DMS 273 (cell line): ENCODE data around the gene SNX13.
"Not testable (repeated sequence)": the region's sequence is repeated elsewhere in the genome, so short reads cannot be mapped to it uniquely, and the experiment has no call there.

ENCODE experiments used
- DNase-seq: peaks from one replicate; lab custom pipeline; 2025; ENCODE audit not compliant: unreplicated experiment; lab: John Stamatoyannopoulos, UW

The SNX13 gene

DNA sequence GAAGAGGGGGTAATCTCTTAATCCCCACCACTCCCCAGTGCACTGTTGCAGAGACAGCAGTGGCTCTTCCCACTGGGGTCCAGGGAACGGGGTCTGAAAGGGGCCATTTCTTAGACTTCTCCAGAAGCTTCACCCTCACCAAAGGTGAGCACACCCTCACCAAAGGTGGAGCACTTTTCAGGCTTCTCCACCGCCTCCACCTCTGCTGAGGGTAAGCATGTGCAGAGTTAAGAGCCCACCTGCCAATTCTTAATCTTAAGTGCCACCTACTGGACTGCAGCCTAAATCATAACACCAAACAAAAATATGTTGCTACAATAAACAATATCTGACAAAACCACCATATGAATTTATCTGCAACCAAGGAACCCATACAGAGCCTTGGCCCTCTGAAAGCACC, 27.0 kb downstream of the SNX13 start:
- DNase-seq: no peak

DNA sequence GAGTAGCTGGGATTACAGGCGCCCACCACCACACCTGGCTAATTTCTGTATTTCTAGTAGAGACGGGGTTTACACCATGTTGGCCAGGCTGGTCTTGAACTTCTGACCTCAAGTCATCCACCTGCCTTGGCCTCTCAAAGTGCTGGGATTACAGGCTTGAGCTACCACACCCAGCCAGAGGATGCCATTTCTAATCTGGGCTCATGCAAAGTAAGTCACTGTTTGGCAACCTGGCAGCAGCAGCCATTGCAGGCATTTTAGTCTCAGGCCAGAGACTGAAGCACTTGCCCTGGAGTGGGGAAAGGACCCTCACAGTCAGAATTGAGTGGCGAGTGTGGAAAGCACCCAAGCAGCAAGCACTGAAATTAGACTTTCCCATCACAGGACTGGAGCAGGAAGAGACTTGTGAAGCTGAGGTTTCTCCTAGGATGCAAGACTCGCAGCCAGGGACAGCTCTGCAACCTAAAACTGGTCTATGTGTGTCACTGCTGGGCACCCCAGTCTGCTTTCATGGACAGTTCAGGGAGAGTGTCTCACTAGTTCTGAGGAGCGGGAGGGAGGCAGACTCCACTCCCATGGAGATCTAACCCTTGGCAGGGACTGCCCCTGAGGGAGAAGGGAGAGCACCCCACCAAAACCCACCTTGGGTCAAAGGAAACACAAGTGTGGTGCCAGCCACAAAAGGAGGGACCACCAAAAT, 27.6 kb downstream of the SNX13 start:
- no peak for DNase-seq

DNA sequence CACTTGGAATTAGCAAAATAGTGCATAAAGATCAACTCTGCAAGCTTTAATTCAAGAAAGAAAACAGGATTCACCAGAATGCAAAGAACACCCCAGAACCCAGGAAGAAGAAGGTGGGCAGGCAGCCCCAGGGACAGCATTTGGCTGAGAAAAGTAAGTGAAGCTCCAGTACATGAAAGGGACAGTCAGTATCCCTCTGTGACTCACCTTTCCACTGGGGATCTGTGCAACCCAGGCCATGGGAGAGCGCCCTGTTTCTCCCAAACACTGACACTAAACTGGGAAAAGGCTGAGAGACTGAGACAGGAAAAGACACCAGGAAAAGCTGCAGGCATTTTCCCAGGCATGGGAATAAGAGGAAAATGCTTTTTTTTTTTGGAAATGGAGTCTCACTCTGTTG, 28.2 kb downstream of the SNX13 start:
- DNase-seq: no peak

DNA sequence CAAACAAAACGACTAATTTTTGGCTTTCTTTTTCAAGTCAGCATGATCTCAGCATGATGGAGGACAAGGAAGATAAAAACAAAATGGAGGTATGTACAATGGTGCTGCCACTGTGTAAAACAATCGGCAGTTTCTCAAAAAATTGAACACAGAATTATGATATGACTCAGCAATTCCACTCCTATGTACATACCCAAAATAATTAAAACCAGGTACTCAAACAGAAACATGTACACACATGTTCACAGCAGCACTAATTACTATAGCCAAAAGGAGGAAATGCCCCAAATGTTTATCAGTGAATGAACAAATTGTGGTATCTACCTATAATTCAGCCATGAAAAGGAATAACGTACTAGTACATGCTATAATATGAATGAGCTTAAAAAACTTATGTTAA, 29.9 kb downstream of the SNX13 start:
- DNase-seq: no peak

DNA sequence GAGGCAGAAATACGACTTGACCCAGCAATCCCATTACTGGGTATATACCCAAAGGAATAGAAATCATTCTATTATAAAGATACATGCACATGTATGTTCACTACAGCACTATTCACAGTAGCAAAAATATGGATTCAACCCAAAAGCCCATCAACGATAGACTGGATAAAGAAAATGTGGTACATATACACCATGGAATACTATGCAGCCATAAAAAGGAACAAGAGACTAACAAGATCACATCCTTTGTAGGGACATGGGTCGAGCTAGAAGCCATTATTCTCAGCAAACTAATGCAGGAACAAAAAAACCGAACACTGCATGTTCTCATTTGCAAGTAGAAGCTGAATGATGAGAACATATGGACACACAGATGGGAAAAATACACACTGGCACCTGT, 31.0 kb downstream of the SNX13 start:
- DNase-seq: not testable (repeated sequence)

DNA sequence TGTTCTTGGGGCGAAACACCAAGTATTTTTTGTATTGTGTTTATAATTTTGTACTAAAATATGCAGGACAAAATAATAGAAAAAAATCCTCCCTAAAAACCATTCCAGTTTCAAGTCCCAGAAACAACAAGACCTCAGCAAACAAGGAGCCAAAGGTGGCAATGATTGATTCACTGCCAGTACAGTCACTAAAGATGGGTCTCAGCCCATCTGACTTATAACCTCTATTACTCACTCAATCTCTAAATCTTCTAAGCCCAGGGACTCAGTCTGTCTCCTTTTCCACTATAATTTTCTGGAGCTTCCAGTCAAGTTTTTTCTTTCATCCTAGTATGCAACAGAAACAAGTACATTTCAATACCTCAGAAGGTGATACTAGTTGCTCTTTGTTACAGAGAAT, 33.3 kb downstream of the SNX13 start:
- DNase-seq: no peak

DNA sequence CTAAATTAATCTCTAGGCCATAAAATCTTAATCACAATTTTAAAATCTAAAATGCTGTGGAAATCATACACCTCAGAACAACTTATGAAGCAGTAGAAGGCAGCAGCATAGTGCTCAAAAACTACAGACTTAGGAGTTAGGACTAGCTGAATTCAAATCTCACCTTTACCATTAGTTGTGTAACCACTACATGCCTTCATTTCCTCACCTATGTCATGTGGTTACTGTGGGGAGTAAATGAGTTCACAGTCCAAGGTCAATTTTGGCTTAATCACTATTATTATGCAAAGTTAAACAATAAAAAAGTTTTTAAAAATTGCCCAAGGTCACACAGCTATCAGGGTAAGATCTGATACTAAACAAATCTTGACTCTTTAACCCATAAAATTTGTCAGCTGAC, 37.0 kb downstream of the SNX13 start:
- DNase-seq: no peak

DNA sequence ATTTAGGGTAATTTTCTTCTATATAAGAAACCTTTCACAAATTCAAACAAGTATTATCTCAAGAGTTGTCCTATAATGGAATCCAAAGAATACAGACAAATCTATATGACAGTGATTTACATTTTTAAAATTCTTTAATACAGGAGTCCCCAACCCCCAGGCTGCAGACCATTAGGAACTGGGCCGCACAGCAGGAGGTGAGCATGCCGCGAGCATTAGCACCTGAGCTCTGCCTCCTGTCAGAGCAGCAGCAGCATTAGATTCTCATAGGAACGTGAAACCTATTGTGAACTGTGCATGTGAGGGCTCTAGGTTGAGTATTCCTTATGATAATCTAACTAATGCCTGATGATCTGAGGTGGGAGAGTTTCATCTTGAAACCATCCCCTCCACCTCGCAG, 37.7 kb downstream of the SNX13 start:
- DNase-seq: no peak

DNA sequence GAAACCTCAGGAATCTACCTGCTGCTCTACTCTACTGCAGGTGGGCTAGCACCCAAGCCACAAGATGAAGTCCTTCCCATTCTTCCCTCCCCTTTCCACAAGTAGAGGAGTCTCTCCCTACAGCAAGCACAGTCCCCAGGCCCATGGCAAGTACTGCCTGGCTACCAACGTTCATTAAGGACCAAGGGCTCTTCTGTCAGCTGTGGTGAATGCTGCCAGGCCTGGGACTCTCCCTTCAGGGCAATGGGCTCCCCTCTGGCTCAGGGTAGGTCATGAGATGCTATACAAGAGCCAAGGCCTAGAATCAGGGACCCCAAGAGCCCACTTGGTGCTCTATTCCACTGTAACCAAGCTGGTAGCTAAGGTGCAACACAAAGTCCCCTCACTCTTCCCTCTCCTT, 39.8 kb downstream of the SNX13 start:
- DNase-seq: no peak

DNA sequence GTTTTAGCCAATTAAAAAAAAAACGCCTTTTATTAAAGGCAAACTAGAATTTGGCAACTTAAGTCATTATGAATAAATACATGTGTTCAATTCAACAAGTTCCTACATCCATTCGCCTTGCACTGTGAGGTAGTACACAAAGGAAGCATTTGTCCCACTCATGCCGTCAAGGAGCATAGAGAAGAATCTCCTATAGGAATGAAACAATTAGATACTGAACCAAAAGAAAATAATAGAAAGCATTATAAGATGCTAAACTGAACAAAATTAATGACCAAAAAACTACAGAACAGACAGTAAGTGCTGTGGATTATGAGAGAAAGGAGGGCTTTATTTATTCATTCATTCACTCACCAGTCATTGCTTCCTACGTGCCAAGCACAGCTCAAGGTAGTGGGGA, 42.2 kb downstream of the SNX13 start:
- DNase-seq: no peak

DNA sequence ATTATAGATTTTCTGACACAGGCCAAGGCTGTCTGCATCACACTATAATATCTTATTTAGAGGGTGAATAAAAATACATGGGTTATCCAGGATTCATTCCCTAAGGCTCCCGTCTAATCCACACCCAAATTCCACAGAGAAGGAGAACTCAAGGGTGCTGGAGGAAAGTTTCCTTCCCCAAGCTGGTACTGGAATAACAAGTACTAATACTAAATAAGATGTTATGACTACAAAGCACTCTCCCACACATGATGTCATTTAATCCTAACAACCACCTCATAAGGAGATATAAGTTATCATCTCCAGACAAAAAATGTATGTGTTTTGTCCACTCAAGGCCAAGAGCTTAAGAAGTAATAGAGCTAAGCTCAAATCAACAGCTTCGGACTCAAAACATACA, 53.0 kb downstream of the SNX13 start:
- DNase-seq: no peak

DNA sequence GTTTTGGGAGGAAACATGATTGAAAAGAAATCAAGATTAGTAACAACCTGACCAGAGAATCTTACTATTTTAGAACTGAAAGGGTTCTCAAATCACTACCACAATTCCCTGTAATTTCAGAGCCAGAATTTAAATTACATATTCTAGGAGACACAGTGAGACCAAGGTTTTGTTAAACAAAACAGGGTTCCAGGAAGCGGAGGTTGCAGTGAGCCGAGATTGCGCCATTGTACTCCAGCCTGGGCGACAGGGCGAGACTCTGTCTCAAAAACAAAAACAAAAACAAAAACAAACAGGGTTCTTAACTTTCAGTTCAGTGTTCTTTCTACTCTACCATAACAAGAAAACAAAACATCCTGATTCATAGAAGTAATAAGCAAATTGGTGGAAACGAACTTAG, 57.6 kb downstream of the SNX13 start:
- DNase-seq: no peak

DNA sequence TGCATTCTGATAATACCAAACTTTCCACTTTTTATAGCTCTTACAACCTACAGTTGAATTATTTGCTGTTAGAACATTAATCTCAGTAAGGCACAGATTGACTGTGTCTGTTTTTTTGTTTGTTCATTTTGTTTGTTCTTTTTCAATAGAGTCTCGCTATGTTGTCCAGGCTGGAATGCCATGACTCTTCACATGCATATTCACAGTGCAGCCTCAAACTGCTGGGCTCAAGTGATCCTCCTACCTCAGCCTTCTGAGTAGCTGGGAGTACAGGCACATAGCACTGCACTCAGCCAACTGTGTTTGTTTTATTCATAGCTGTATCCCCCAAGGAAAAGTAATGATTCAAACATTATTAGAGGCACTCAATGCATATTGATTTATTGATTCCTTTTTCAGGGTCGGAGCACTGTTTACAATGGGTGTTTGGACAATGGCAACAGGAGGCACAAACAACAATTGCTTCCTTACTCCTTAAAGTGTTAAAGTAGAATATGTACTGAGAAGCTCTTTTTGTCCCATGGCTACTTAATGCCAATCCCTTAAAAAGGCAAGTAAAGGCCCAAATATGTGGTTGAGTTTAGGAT, 61.1 kb downstream of the SNX13 start:
- no peak for DNase-seq

DNA sequence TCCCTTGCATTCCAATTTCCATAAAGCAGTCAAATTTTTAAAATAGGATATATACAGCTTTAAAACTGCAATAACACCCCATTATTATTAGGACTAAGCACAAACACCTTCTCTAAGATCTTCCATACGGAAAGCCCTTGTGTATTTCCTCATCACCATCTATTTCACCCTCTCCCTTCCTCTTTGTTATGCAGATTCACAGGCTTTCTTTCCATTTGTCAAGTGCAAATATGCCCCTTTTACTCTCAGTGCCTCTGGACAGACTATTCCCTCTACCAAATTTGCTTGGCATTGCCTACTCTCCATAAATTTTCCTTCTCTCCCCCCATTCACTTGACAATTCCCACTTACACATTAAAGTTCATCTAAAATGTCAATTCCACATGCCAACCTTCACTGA, 61.7 kb downstream of the SNX13 start:
- no peak for DNase-seq

DNA sequence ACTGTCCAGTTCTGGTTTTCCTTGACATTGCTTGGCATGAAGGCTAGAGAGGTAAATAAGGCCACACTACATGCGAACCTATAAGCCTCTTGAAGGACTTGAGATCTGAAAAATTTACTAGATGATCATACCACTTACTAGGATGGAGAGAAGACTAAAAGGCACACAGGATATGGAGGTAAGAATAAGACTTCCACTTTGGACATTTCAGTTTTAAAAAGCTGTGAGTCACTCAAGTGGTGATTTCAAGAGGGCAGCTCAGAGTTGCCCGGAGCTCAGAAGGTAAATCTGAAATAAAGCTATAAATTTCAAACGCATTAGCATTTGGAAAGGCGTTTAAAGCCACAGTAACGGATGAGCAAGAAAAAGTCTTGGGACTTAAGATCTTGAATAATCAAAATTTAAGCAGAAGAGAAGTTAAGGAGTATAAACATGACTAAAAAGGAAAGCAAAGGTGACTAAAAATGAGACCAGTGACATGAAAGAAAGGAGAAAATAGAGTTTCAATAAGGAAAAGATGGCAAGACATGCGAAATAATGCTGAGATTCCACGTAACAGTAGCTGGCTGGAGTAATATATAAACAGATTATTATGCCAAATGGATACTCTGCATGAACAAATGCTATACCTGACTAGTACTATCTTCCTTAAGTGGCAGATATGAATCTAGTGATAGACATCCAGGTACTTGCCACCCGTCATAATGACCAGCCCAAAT, 68.3 kb downstream of the SNX13 start:
- no peak for DNase-seq

DNA sequence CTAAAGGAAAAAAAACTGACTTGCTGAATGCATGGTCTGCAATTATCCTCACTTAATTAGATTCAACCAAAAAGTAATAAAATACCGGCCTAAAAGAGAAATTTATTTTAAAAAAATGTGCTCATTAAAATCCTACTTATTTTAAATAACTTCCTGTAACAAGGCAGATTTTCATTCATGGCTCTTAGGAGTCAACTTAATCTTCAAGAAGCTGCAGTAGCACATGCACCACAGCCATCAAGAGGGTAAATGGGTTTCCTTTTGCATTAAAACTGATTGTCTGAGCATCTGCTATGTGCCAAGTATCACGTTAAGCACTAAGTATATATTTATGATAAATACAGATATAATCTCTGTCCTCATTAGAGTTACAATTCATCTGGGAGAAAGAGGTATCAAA, 69.9 kb downstream of the SNX13 start:
- no peak for DNase-seq

DNA sequence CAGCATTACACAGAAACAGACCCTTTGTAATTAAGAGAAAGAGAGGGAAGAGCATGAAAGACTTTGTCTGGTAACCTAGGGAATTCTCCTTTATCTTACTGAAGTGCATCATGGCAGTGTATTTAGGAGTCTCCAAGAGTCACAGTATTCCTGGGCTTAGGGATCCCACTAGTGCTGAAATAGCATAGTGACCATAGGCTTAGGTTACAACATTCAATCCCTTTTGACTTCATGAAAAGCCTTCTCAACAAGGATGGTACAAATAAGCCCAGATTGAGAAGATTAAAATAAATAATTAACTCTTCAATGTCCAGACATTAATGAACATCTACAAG, 76.5 kb downstream of the SNX13 start:
- DNase-seq: no peak

DNA sequence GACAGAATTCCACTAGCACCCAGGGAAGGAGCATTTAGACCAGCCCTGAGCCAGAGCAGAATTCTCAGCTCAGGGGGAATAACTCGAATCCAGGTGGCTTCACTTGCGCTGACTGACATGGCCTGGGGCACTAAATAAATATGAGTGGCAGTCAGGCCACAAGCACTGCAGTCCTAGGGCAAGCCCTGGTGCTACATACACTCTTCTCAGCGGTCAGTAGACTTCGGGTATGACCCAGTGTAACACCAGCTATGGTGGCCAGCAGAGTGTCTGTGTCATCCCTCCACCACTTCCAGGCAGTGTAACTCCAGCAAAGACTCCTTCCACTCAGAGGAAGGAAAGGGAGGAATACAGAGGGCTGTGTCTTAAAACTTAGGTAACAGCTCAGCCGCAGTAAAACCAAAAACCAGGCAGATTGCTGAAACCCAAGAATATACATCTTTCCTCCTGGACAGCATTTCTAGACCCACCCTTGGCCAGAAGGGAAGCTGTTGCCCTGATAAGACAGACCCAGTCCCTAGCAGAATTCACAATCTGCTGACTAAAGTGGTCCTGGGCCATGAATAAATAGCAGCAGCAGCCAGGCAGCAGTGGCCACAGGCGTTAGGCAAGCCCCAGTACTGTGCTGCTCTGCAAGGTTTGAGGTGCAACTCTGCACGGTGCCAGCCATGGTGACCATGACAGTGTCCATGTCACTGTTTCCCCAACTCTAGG, 77.0 kb downstream of the SNX13 start:
- no peak for DNase-seq

DNA sequence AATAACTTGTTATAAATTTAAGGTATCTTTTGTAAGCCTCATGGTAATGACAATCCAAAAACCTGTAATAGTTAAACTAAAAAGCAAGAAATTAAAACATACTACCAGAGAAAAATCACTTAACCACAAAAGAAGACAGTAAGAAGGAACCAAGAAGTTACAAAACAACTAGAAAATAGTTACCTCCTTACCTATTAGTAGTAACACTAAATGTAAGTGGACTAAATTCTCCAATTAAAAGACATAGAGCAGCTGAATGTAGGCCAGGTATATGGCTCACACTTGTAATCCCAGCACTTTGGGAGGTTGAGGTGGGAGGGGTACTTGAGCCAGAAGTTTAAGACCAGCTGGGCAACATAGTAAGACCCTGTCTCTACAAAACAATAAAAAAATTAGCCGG, 84.0 kb downstream of the SNX13 start:
- no peak for DNase-seq

DNA sequence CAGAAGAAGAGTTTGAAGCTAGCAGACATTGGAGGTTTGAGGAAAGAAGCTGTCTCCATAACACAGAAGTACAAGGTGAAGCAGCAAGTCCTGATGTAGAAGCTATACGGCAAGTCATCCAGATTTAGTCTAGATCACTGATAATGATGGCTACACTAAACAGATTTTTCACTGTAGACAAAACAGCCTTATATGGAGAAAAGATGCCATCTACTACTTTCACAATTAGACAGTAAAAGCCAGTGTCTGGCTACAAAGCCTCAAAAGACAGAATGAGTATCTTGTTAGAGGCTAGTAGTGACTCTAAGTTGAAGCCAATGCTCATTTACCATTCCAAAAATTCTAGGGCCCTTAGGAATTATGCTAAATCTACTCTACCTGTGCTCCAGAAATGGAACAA, 85.1 kb downstream of the SNX13 start:
- DNase-seq: no peak

DNA sequence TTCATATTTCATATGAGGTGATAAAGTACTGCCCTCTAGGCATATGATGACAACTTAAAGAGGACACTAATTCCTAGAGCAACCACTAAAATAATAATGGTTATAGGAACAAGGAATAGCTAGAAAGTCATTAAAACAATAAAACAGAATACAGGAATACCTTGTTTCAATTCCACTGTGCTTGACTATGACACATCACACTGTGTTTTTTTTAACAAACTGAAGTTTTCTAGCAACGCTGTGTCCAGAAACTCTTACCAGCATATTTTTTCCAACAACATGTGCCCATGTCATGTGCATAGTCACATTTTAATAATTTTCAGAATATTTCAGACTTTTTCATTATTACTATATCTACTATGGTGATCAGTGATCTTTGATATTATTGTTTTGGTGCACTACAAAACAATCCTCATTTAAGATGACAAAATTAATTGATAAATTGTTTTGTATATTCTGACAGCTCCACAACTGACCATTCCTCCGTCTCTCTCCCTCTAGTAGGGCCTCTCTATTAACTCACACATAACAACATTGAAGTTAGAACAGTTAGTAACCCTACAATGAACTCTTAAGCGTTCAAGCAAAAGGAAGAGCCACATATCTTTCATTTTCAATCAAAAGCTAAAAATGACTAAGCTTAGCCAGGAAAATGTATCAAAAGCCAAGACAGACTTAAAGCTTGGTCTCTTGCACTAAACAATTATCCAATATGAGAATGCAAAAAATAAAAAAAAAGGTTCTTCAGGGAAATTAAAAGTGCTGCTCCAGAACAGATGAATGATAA, 85.8 kb downstream of the SNX13 start:
- DNase-seq: no peak
